Transverse colon (tissue), 4 donors: ENCODE results near the gene CEP104.

ENCODE experiments used
- EP300 ChIP-seq: sonication (generic); formaldehyde crosslinking; IDR thresholded peaks from one replicate; pipeline ENCODE4 v1.6.1; 2017; ENCODE audit warnings: antibody characterized with exemption, low read depth
- POLR2A ChIP-seq: fragments of 450-650 bp; IDR thresholded peaks from one replicate; pipeline ENCODE4 v1.6.1; 2016; ENCODE audit warnings: antibody characterized with exemption, mild to moderate bottlenecking, moderate library complexity
- POLR2AphosphoS5 ChIP-seq, 3 donors: sonication (generic); formaldehyde crosslinking; IDR thresholded peaks; one replicate each; pipeline ENCODE4 v1.6.1; 2016; ENCODE audit warnings: antibody characterized with exemption in 3 of 3
- TF ChIP-seq, protein P1 (sequence below), 5 experiments: fragments of 200-600 bp in 3 of 5; fragments of 450-650 bp in 2 of 5; sonication (generic) in 3 of 5; IDR thresholded peaks; 1 replicate in 2 of 5; 2 replicates in 3 of 5; pipeline ENCODE4 v1.5.1; 2016 to 2017; ENCODE audit warnings: antibody characterized with exemption in 5 of 5, inconsistent platforms in 3 of 5, mild to moderate bottlenecking in 2 of 5, moderate library complexity in 1 of 5

DNA sequence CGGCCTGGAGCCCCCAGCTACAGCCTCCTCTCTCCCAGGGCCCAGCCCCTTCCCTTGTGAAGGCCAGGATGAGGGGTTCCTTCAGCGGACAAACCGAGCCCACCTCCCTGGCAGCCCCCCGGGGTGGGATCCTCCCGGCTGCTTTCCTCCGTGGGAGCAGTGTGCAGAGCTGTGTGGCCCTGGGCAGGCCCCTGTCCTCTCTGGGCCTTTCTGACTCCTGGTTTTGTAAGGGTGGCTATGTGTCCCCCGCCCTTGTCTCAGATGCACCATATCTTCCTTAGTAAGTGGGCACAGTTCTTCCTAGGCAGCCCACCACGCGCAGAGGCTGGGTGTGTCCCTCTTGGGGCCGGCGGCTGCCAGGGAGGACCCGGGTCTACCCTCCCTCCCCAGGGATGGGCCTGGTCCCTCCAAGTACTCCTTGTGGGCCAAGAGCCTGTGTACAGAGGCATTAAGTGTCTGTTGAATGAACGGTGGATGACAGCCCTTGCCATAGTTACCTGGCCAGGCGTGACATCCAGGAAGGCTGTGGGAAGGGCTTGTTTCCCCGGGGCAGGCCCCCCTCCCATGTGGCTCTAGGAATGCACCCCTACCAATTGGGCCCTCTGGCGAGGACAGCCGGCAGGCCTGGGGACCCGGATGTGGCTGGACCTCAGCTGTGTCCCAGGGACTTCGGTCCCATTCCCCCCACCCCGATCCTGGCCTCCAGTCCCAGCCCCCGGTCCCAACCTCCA is 80.6 kb downstream of the CEP104 start:
- TF ChIP-seq POLR2A = no peak
- TF ChIP-seq POLR2AphosphoS5 (IDR thresholded peaks at IDR 0.05) = no peak
- TF ChIP-seq, protein P1, sequence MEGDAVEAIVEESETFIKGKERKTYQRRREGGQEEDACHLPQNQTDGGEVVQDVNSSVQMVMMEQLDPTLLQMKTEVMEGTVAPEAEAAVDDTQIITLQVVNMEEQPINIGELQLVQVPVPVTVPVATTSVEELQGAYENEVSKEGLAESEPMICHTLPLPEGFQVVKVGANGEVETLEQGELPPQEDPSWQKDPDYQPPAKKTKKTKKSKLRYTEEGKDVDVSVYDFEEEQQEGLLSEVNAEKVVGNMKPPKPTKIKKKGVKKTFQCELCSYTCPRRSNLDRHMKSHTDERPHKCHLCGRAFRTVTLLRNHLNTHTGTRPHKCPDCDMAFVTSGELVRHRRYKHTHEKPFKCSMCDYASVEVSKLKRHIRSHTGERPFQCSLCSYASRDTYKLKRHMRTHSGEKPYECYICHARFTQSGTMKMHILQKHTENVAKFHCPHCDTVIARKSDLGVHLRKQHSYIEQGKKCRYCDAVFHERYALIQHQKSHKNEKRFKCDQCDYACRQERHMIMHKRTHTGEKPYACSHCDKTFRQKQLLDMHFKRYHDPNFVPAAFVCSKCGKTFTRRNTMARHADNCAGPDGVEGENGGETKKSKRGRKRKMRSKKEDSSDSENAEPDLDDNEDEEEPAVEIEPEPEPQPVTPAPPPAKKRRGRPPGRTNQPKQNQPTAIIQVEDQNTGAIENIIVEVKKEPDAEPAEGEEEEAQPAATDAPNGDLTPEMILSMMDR (IDR thresholded peaks at IDR 0.05) = no peak
- TF ChIP-seq EP300 = no peak
